Naive thymus-derived CD4-positive, alpha-beta T cell (primary cell): ENCODE results near the gene CHRNB4. TPM values are rescaled to one million over a fixed set of nuclear protein-coding genes. Genes with fewer than 3 reads are reported as not detected.

ENCODE experiments used
- ATAC-seq: fragments of 150-1000 bp; cut with Tn5 transposase; 2 replicates; pipeline ENCODE4 v1.10.0; 2021; ENCODE audit warnings: mild to moderate bottlenecking, moderate library complexity
- CTCF ChIA-PET: fragments of 350-600 bp; sonication (Branson Sonifier 250); formaldehyde crosslinking; loops from one replicate; lab custom pipeline; 2021; ENCODE audit warnings: antibody characterized with exemption; lab: Charles Lee
- POLR2A ChIA-PET: fragments of 350-600 bp; sonication (Branson Sonifier 250); formaldehyde crosslinking; loops from one replicate; lab custom pipeline; 2021; ENCODE audit warnings: antibody characterized with exemption, inconsistent platforms; lab: Charles Lee
- DNase-seq, 9 donors: peaks; one replicate each; pipeline versions ENCODE4 v3.0.0 to v3.0.0-alpha.2; 2020 to 2022; ENCODE audit warnings: mixed read lengths in 1 of 9
- H3K27ac ChIP-seq: one replicate; pipeline ENCODE4 v1.7.0; 2013; ENCODE audit warnings: mild to moderate bottlenecking, low read depth, low read length, moderate library complexity
- H3K27me3 ChIP-seq, 2 donors: one replicate each; pipeline ENCODE4 v1.7.0; 2013; ENCODE audit warnings: low read length in 2 of 2, mild to moderate bottlenecking in 2 of 2, moderate library complexity in 2 of 2; ENCODE audit not compliant: control insufficient read depth in 2 of 2, insufficient read depth in 2 of 2
- H3K36me3 ChIP-seq, 3 experiments: 1 replicate in 2 of 3; 2 replicates in 1 of 3; pipeline ENCODE4 v1.7.0; 2013; ENCODE audit warnings: low read length in 3 of 3, mild to moderate bottlenecking in 3 of 3, moderate library complexity in 1 of 3; ENCODE audit not compliant: insufficient read depth in 3 of 3, control insufficient read depth in 2 of 3
- H3K4me1 ChIP-seq, 2 donors: one replicate each; pipeline ENCODE4 v1.7.0; 2013; ENCODE audit warnings: low read length in 2 of 2, mild to moderate bottlenecking in 2 of 2, moderate library complexity in 1 of 2; ENCODE audit not compliant: control insufficient read depth in 2 of 2, insufficient read depth in 2 of 2
- H3K4me3 ChIP-seq: 2 replicates; pipeline ENCODE4 v1.7.0; 2013; ENCODE audit warnings: mild to moderate bottlenecking, low read length
- H3K9me3 ChIP-seq, 3 experiments: 1 replicate in 2 of 3; 2 replicates in 1 of 3; pipeline ENCODE4 v1.7.0; 2013; ENCODE audit warnings: low read length in 3 of 3; ENCODE audit not compliant: control insufficient read depth in 2 of 3
- H3K27ac Mint-ChIP-seq, 9 donors: one replicate each; pipeline ENCODE4 v1.8.0; 2020 to 2022; ENCODE audit warnings: mixed read lengths in 9 of 9, mild to moderate bottlenecking in 8 of 9, moderate library complexity in 5 of 9, inconsistent platforms in 2 of 9
- H3K27me3 Mint-ChIP-seq, 5 donors: one replicate each; pipeline ENCODE4 v1.8.0; 2021 to 2022; ENCODE audit warnings: mixed read lengths in 5 of 5, mild to moderate bottlenecking in 1 of 5
- H3K36me3 Mint-ChIP-seq, 5 donors: one replicate each; pipeline ENCODE4 v1.8.0; 2020 to 2022; ENCODE audit warnings: mixed read lengths in 5 of 5, mild to moderate bottlenecking in 3 of 5, inconsistent platforms in 1 of 5
- H3K4me1 Mint-ChIP-seq, 7 donors: one replicate each; pipeline ENCODE4 v1.8.0; 2020 to 2022; ENCODE audit warnings: mixed read lengths in 7 of 7, mild to moderate bottlenecking in 3 of 7, inconsistent platforms in 1 of 7
- H3K4me3 Mint-ChIP-seq, 10 donors: one replicate each; pipeline ENCODE4 v1.8.0; 2020 to 2022; ENCODE audit warnings: mild to moderate bottlenecking in 10 of 10, mixed read lengths in 10 of 10, moderate library complexity in 6 of 10, inconsistent platforms in 2 of 10
- H3K9me3 Mint-ChIP-seq, 11 donors: one replicate each; pipeline ENCODE4 v1.8.0; 2020 to 2022; ENCODE audit warnings: mixed read lengths in 11 of 11, mild to moderate bottlenecking in 4 of 11, inconsistent platforms in 1 of 11, moderate library complexity in 1 of 11
- intact Hi-C, 2 donors: fragments of 100-400 bp; cut with micrococcal nuclease; formaldehyde crosslinking; loops; one replicate each; pipeline ENCODE4 v1.15.1; 2023
- polyA plus RNA-seq, 2 donors: library from polyadenylated mRNA; unstranded; fragments of 300-500 nt; fragmentation: Illumina TruSeq; gene quantifications; one replicate each; pipeline ENCODE4 v1.2.3, GENCODE V29; 2021
- total RNA-seq, 6 experiments: library from RNA in 5 of 6; stranded (reverse) in 5 of 6; gene quantifications; 1 replicate in 5 of 6; 2 replicates in 1 of 6; pipeline ENCODE4 v1.2.3 and lab custom pipeline; 2021 to 2026

Gene CHRNB4
- total and polyA plus RNA-seq, 7 experiments from 2014 or later = not detected

GRCh38 chr15:78668987-78669386 is 28.0 kb upstream of the CHRNB4 start:
- no peaks in the 10 kb centered on the region for H3K36me3 Mint-ChIP-seq
- no peaks in the 10 kb centered on the region for H3K27me3 ChIP-seq
- no peak overlapping the region for H3K27ac Mint-ChIP-seq
- no peak overlapping the region for H3K4me3 Mint-ChIP-seq
- H3K9me3 ChIP-seq = no peaks in the 10 kb centered on the region
- intact Hi-C loops = no loop called here
- peaks cover 0 to 1% (median 0%) of the 10 kb centered on the region in 11 donors for H3K9me3 Mint-ChIP-seq
- H3K36me3 ChIP-seq = no peaks in the 10 kb centered on the region
- peaks cover 0 to 9% (median 5%) of the 10 kb centered on the region in 5 donors for H3K27me3 Mint-ChIP-seq
- no peaks in the 10 kb centered on the region for H3K4me1 ChIP-seq
- CTCF ChIA-PET = no interaction called here
- ATAC-seq (no peak), DNase-seq (no peak)
- H3K4me3 ChIP-seq = no peak overlapping the region
- POLR2A ChIA-PET = interaction anchor here (0.7 kb wide), 1 partner anchor 19 kb away, joined by 3 read pairs; no protein-coding TSS in a partner anchor
- no peaks in the 10 kb centered on the region for H3K4me1 Mint-ChIP-seq
- no peak overlapping the region for H3K27ac ChIP-seq

- H3K9me3 Mint-ChIP-seq = no peaks in the 10 kb centered on the region
- H3K4me3 ChIP-seq = no peak overlapping the region
- no peaks in the 10 kb centered on the region for H3K9me3 ChIP-seq
- no peak for DNase-seq
- POLR2A ChIA-PET = no interaction called here
- intact Hi-C loops = no loop called here
- H3K27ac ChIP-seq = no peak overlapping the region
- no peaks in the 10 kb centered on the region for H3K27me3 ChIP-seq
- H3K4me1 ChIP-seq = no peaks in the 10 kb centered on the region
- peaks cover 0 to 9% (median 5%) of the 10 kb centered on the region in 5 donors for H3K27me3 Mint-ChIP-seq
- H3K36me3 ChIP-seq = no peaks in the 10 kb centered on the region
- no peak for ATAC-seq
- CTCF ChIA-PET = no interaction called here
- peaks cover 0 to under 1% (median 0%) of the 10 kb centered on the region in 7 donors for H3K4me1 Mint-ChIP-seq
- H3K4me3 Mint-ChIP-seq = no peak overlapping the region
- no peak overlapping the region for H3K27ac Mint-ChIP-seq
- H3K36me3 Mint-ChIP-seq = no peaks in the 10 kb centered on the region
Measured at GRCh38 chr15:78667578-78668236, 26.7 kb upstream of the CHRNB4 start.

- Histone ChIP-seq H3K4me1 (no peaks in the 10 kb centered on the region), H3K4me3 (no peak overlapping the region), H3K9me3 (no peaks in the 10 kb centered on the region), H3K36me3 (no peaks in the 10 kb centered on the region), H3K27ac (no peak overlapping the region), H3K27me3 (no peaks in the 10 kb centered on the region)
- ATAC-seq = no peak
- ChIA-PET POLR2A (no interaction called here), CTCF (no interaction called here)
- no peak for DNase-seq
- H3K27me3 Mint-ChIP-seq = peaks cover 0 to 12% (median 5%) of the 10 kb centered on the region in 5 donors
- H3K9me3 Mint-ChIP-seq = no peaks in the 10 kb centered on the region
- H3K27ac Mint-ChIP-seq = no peak overlapping the region
- no peaks in the 10 kb centered on the region for H3K36me3 Mint-ChIP-seq
- H3K4me1 Mint-ChIP-seq = peaks cover 0 to 3% (median 0%) of the 10 kb centered on the region in 7 donors
- intact Hi-C loops = no loop called here
- H3K4me3 Mint-ChIP-seq = no peak overlapping the region
Measured at GRCh38 chr15:78666010-78666409, 25.0 kb upstream of the CHRNB4 start.

- peaks cover 0 to 12% (median 5%) of the 10 kb centered on the region in 5 donors for H3K27me3 Mint-ChIP-seq
- H3K36me3 Mint-ChIP-seq = no peaks in the 10 kb centered on the region
- Histone ChIP-seq H3K4me1 (no peaks in the 10 kb centered on the region), H3K27ac (no peak overlapping the region), H3K27me3 (no peaks in the 10 kb centered on the region), H3K36me3 (no peaks in the 10 kb centered on the region), H3K9me3 (no peaks in the 10 kb centered on the region), H3K4me3 (no peak overlapping the region)
- H3K9me3 Mint-ChIP-seq = no peaks in the 10 kb centered on the region
- ChIA-PET CTCF (interaction anchor here (0.6 kb wide), 1 partner anchor 1578 kb away, joined by 3 read pairs; no protein-coding TSS in a partner anchor), POLR2A (no interaction called here)
- H3K4me1 Mint-ChIP-seq = peaks cover 0 to 3% (median 0%) of the 10 kb centered on the region in 7 donors
- ATAC-seq (no peak), DNase-seq (no peak)
- no peak overlapping the region for H3K4me3 Mint-ChIP-seq
- no peak overlapping the region for H3K27ac Mint-ChIP-seq
- intact Hi-C loops = no loop called here
Measured at GRCh38 chr15:78663703-78664102, 22.7 kb upstream of the CHRNB4 start.

GRCh38 chr15:78662028-78662427 is 21.0 kb upstream of the CHRNB4 start:
- no peak overlapping the region for H3K27ac Mint-ChIP-seq
- ChIA-PET POLR2A (no interaction called here), CTCF (no interaction called here)
- Histone ChIP-seq H3K27ac (no peak overlapping the region), H3K27me3 (no peaks in the 10 kb centered on the region), H3K9me3 (no peaks in the 10 kb centered on the region), H3K4me1 (no peaks in the 10 kb centered on the region), H3K36me3 (no peaks in the 10 kb centered on the region), H3K4me3 (no peak overlapping the region)
- ATAC-seq (no peak), DNase-seq (no peak)
- intact Hi-C loops = no loop called here
- H3K4me1 Mint-ChIP-seq = peaks cover 0 to 3% (median 0%) of the 10 kb centered on the region in 7 donors
- H3K9me3 Mint-ChIP-seq = no peaks in the 10 kb centered on the region
- H3K4me3 Mint-ChIP-seq = no peak overlapping the region
- no peaks in the 10 kb centered on the region for H3K36me3 Mint-ChIP-seq
- peaks cover 0 to 9% (median 0%) of the 10 kb centered on the region in 5 donors for H3K27me3 Mint-ChIP-seq

- Histone ChIP-seq H3K9me3 (no peaks in the 10 kb centered on the region), H3K4me3 (no peak overlapping the region), H3K27ac (no peak overlapping the region), H3K4me1 (no peaks in the 10 kb centered on the region), H3K27me3 (no peaks in the 10 kb centered on the region), H3K36me3 (no peaks in the 10 kb centered on the region)
- no peak overlapping the region for H3K4me3 Mint-ChIP-seq
- DNase-seq (no peak), ATAC-seq (no peak)
- H3K9me3 Mint-ChIP-seq = no peaks in the 10 kb centered on the region
- H3K4me1 Mint-ChIP-seq = peaks cover 0 to 3% (median 0%) of the 10 kb centered on the region in 7 donors
- H3K27me3 Mint-ChIP-seq = peaks cover 0 to 11% (median 0%) of the 10 kb centered on the region in 5 donors
- no peaks in the 10 kb centered on the region for H3K36me3 Mint-ChIP-seq
- CTCF ChIA-PET = no interaction called here
- POLR2A ChIA-PET = no interaction called here
- H3K27ac Mint-ChIP-seq = no peak overlapping the region
- intact Hi-C loops = no loop called here
Measured at GRCh38 chr15:78661001-78661400, 20.0 kb upstream of the CHRNB4 start.

GRCh38 chr15:78660584-78660983 is 19.6 kb upstream of the CHRNB4 start:
- Mint-ChIP-seq H3K27me3 (peaks cover 0 to 10% (median 0%) of the 10 kb centered on the region in 5 donors), H3K4me1 (peaks cover 0 to 3% (median 0%) of the 10 kb centered on the region in 7 donors), H3K36me3 (no peaks in the 10 kb centered on the region), H3K9me3 (no peaks in the 10 kb centered on the region), H3K4me3 (no peak overlapping the region), H3K27ac (peak overlapping the region in 1 of 9 donors; percentile 3)
- CTCF ChIA-PET = no interaction called here
- Histone ChIP-seq H3K36me3 (no peaks in the 10 kb centered on the region), H3K27ac (no peak overlapping the region), H3K4me3 (no peak overlapping the region), H3K9me3 (no peaks in the 10 kb centered on the region), H3K27me3 (no peaks in the 10 kb centered on the region), H3K4me1 (no peaks in the 10 kb centered on the region)
- intact Hi-C loops = no loop called here
- no peak for ATAC-seq
- DNase-seq = no peak
- POLR2A ChIA-PET = no interaction called here
